PC-3 (cell line): ENCODE data around the gene TRMO. TPM values are rescaled to one million over a fixed set of nuclear protein-coding genes. Genes with fewer than 3 reads are reported as not detected.

ENCODE experiments used
- ATAC-seq: fragments of 200-7000 bp; cut with Tn5 transposase; 2 replicates; pipeline ENCODE4 v1.9.1; 2020; ENCODE audit warnings: mild to moderate bottlenecking, moderate library complexity
- BruUV-seq: library from RNA; stranded (reverse); fragments of 400-500 nt; replicated peaks from 2 replicates; lab custom pipeline; 2021; lab: Mats Ljungman, UMichigan
- CTCF ChIA-PET: fragments of 300-600 bp; sonication (Branson Sonifier 250); formaldehyde crosslinking; loops from one replicate; lab custom pipeline; 2022; ENCODE audit warnings: antibody characterized with exemption; lab: Charles Lee
- POLR2A ChIA-PET: fragments of 300-600 bp; sonication (Branson Sonifier 250); formaldehyde crosslinking; loops from one replicate; lab custom pipeline; 2022; ENCODE audit warnings: antibody characterized with exemption; ENCODE audit not compliant: unreplicated experiment; lab: Charles Lee
- DNase-seq: peaks from one replicate; pipeline ENCODE4 v3.0.0-alpha.2; 2015
- H2AFZ ChIP-seq: fragments of 300-600 bp; sonication (generic); 2 replicates; pipeline ENCODE4 v1.6.0; 2016; ENCODE audit warnings: antibody characterized with exemption, low read length
- H3F3A ChIP-seq: fragments of 300-600 bp; sonication (generic); one replicate; pipeline ENCODE4 v1.6.0; 2017; ENCODE audit warnings: antibody characterized with exemption, low read length, control low read depth, mild to moderate bottlenecking; ENCODE audit not compliant: unreplicated experiment
- H3K27ac ChIP-seq: fragments of 300-600 bp; sonication (generic); 2 replicates; pipeline ENCODE4 v1.5.1; 2016; ENCODE audit warnings: mild to moderate bottlenecking, low read length
- H3K27me3 ChIP-seq: fragments of 300-600 bp; sonication (generic); 2 replicates; pipeline ENCODE4 v1.6.1; 2016; ENCODE audit warnings: low read length, mixed read lengths
- H3K36me3 ChIP-seq: fragments of 300-600 bp; sonication (generic); 2 replicates; pipeline ENCODE4 v1.6.1; 2016; ENCODE audit warnings: low read depth, mixed run types, low read length, mixed read lengths
- H3K4me1 ChIP-seq: fragments of 300-600 bp; sonication (generic); 2 replicates; pipeline ENCODE4 v1.5.1; 2016; ENCODE audit warnings: low read length; ENCODE audit not compliant: insufficient read depth
- H3K4me2 ChIP-seq: fragments of 300-600 bp; sonication (generic); 2 replicates; pipeline ENCODE4 v1.6.0; 2016; ENCODE audit warnings: low read length
- H3K4me3 ChIP-seq: fragments of 300-600 bp; sonication (generic); 2 replicates; pipeline ENCODE4 v1.5.1; 2016; ENCODE audit warnings: mild to moderate bottlenecking, low read length, mixed read lengths
- H3K79me2 ChIP-seq: fragments of 300-600 bp; sonication (generic); 2 replicates; pipeline ENCODE4 v1.6.1; 2017; ENCODE audit warnings: low read length, mixed read lengths
- H3K9ac ChIP-seq: fragments of 300-600 bp; sonication (generic); 2 replicates; pipeline ENCODE4 v1.6.0; 2016; ENCODE audit warnings: mild to moderate bottlenecking, low read length
- H3K9me2 ChIP-seq: fragments of 300-600 bp; sonication (generic); replicated peaks from 2 replicates; pipeline ENCODE4 v1.6.1; 2016; ENCODE audit warnings: mixed run types, low read length, mixed read lengths
- H3K9me3 ChIP-seq: fragments of 300-600 bp; sonication (generic); 2 replicates; pipeline ENCODE4 v1.6.1; 2016; ENCODE audit warnings: low read length, mixed read lengths
- H4K20me1 ChIP-seq: fragments of 300-600 bp; sonication (generic); 2 replicates; pipeline ENCODE4 v1.6.1; 2016; ENCODE audit warnings: low read length, mixed read lengths
- EZH2 ChIP-seq: fragments of 300-600 bp; sonication (generic); IDR thresholded peaks from one replicate; pipeline ENCODE4 v1.6.1; 2017; ENCODE audit warnings: antibody characterized with exemption, mild to moderate bottlenecking, low read length; ENCODE audit not compliant: unreplicated experiment
- EZH2phosphoT487 ChIP-seq: fragments of 300-600 bp; sonication (generic); IDR thresholded peaks from 2 replicates; pipeline ENCODE4 v1.6.1; 2018; ENCODE audit warnings: mild to moderate bottlenecking, antibody characterized with exemption, low read length, borderline replicate concordance
- intact Hi-C: fragments of 100-400 bp; cut with micrococcal nuclease; formaldehyde crosslinking; loops from 2 replicates; pipeline ENCODE4 v1.9.0; 2023
- total RNA-seq: library from RNA; depleted of rRNA; stranded (reverse); fragments of >200 nt; gene quantifications from 2 replicates; pipeline ENCODE4 v1.2.3, GENCODE V29; 2014
- TF ChIP-seq, protein P1 (sequence below): fragments of 300-600 bp; sonication (generic); conservative IDR thresholded peaks from 2 replicates; pipeline ENCODE4 v1.5.1; 2017; ENCODE audit warnings: antibody characterized with exemption, low read depth, mild to moderate bottlenecking, low read length

Gene TRMO
- total RNA-seq, 1 experiment from 2014 or later = 14.3 TPM

DNA sequence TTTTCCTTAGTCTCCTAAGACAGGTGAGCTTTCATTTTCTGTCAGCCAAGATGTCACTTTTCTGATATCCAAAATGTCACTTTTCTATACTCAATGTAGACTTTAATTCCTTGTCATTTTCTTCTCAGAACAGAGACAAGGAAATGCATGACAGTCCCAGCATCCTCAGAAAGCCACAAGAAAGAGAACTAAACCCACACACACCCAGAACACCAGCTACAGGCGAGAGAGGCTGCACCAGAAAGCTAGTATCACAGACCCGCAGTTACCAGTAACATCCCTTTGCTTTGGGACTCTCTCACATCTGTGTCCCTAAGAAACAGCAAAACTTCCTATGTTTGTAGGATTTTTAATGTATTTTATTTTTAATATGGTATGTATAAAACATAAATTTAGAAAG lies 17.1 kb downstream of the TRMO start:
- no TSS peak for BruUV-seq
- TF ChIP-seq EZH2phosphoT487 (no peak), EZH2 (no peak)
- TF ChIP-seq, protein P1, sequence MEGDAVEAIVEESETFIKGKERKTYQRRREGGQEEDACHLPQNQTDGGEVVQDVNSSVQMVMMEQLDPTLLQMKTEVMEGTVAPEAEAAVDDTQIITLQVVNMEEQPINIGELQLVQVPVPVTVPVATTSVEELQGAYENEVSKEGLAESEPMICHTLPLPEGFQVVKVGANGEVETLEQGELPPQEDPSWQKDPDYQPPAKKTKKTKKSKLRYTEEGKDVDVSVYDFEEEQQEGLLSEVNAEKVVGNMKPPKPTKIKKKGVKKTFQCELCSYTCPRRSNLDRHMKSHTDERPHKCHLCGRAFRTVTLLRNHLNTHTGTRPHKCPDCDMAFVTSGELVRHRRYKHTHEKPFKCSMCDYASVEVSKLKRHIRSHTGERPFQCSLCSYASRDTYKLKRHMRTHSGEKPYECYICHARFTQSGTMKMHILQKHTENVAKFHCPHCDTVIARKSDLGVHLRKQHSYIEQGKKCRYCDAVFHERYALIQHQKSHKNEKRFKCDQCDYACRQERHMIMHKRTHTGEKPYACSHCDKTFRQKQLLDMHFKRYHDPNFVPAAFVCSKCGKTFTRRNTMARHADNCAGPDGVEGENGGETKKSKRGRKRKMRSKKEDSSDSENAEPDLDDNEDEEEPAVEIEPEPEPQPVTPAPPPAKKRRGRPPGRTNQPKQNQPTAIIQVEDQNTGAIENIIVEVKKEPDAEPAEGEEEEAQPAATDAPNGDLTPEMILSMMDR = no peak
- no peak for ATAC-seq
- Histone ChIP-seq H3K4me3 (no peak overlapping the region), H3K9me3 (no peaks in the 10 kb centered on the region), H3K79me2 (no peaks in the 10 kb centered on the region), H3K9ac (no peak overlapping the region), H4K20me1 (no peaks in the 10 kb centered on the region), H3K4me2 (no peak overlapping the region), H3K36me3 (no peaks in the 10 kb centered on the region; the same call in 1 of the 2 replicates), H2AFZ (no peak overlapping the region), H3F3A (no peaks in the 10 kb centered on the region), H3K27me3 (no peaks in the 10 kb centered on the region), H3K27ac (no peak overlapping the region), H3K9me2 (no peaks in the 10 kb centered on the region), H3K4me1 (peaks cover 7% of the 10 kb centered on the region)
- no peak for DNase-seq
- ChIA-PET POLR2A (no interaction called here), CTCF (no interaction called here)
- intact Hi-C loops = no loop called here

DNA sequence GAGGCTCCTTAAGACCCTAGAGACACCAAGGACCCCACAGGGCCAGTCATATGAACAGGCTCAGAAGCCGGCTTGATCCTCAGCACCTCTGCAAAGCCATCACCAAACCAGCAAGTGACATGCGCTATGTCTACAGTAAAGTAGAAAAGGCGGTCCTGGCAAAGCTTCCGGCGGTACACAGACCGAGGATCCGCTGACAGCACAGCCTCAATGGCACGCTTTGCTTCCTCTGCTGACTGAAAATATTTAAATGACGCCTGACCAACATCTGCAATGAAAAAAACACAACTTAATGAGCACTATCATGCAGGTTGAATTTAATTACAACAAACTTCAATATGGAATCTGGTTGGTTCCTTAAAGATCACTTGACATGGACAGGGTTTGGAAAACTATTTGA lies 17.6 kb downstream of the TRMO start:
- Histone ChIP-seq H4K20me1 (no peaks in the 10 kb centered on the region), H3K79me2 (no peaks in the 10 kb centered on the region), H3K27ac (no peak overlapping the region), H3K4me1 (peaks cover 7% of the 10 kb centered on the region), H3K36me3 (no peaks in the 10 kb centered on the region), H3K9me2 (no peaks in the 10 kb centered on the region), H3K4me3 (no peak overlapping the region), H3F3A (no peaks in the 10 kb centered on the region), H3K27me3 (no peaks in the 10 kb centered on the region), H3K4me2 (no peak overlapping the region), H3K9me3 (no peaks in the 10 kb centered on the region), H3K9ac (no peak overlapping the region), H2AFZ (no peak overlapping the region)
- intact Hi-C loops = no loop called here
- ChIA-PET POLR2A (no interaction called here), CTCF (no interaction called here)
- ATAC-seq (no peak), DNase-seq (no peak)
- TF ChIP-seq, protein P1 = no peak
- TF ChIP-seq EZH2 = no peak
- no peak for TF ChIP-seq EZH2phosphoT487
- BruUV-seq = no TSS peak

DNA sequence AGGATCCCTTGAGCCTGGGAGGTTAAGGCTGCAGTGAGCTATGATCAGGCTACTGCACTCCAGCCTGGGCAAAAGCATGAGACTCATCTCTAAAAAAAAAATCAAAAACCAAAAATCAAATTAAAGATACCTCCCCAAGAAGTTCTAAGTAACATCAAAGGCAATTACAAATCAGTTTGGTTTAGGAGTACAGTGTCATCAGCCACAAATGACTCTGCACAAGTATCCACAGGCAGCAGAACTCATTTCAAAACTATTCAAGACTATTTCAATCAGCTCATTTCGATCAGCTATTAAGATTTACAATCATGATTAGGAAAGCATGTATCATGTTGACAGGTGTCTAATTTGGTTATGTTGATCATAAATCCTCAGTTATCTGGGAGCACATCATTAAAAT lies 19.1 kb downstream of the TRMO start:
- DNase-seq (no peak), ATAC-seq (no peak)
- no peak overlapping the region for H2AFZ ChIP-seq
- ChIA-PET POLR2A (interaction anchor here (0.5 kb wide), 1 partner anchor 32 kb away, joined by 3 read pairs; no protein-coding TSS in a partner anchor), CTCF (interaction anchor here (0.7 kb wide), 1 partner anchor 8 kb away, joined by 3 read pairs; no protein-coding TSS in a partner anchor)
- TF ChIP-seq EZH2phosphoT487 = no peak
- no peak for TF ChIP-seq EZH2
- TF ChIP-seq, protein P1 = no peak
- no TSS peak for BruUV-seq
- H3K4me1 ChIP-seq = peaks cover 7% of the 10 kb centered on the region
- no peak overlapping the region for H3K27ac ChIP-seq
- H3K9ac ChIP-seq = no peak overlapping the region
- H3K9me2 ChIP-seq = no peaks in the 10 kb centered on the region
- intact Hi-C loops = no loop called here
- no peaks in the 10 kb centered on the region for H3F3A ChIP-seq
- no peaks in the 10 kb centered on the region for H3K27me3 ChIP-seq
- H3K4me3 ChIP-seq = no peak overlapping the region
- no peaks in the 10 kb centered on the region for H3K9me3 ChIP-seq
- H3K79me2 ChIP-seq = no peaks in the 10 kb centered on the region
- no peaks in the 10 kb centered on the region for H3K36me3 ChIP-seq
- no peaks in the 10 kb centered on the region for H4K20me1 ChIP-seq
- H3K4me2 ChIP-seq = no peak overlapping the region
